ENCODE measurements around the gene NXPE3. TPM values are rescaled to one million over a fixed set of nuclear protein-coding genes. Genes with fewer than 3 reads are reported as not detected.

Gene NXPE3
- total RNA-seq, 4 donors from 2014 or later, result 2.2 to 5.8 (median 3.6) TPM

GRCh38 chr3:101838691-101839090 is 59.7 kb downstream of the NXPE3 start:
- no peak for TF ChIP-seq EP300 (IDR thresholded peaks at IDR 0.05)
- TF ChIP-seq CTCF (IDR thresholded peaks at IDR 0.05), result no peak
- H3K27ac ChIP-seq, result no peak overlapping the region
- no peaks in the 10 kb centered on the region for H3K9me3 ChIP-seq
- DNase-seq (ENCODE audit: low spot score in 2 of 2), result no peak
- peaks cover 15% of the 10 kb centered on the region for H3K4me1 ChIP-seq
- no peaks in the 10 kb centered on the region for H3K27me3 ChIP-seq
- WGBS, result 95% methylated on average over 2 of the region's 2 CpGs
- H3K4me3 ChIP-seq, result no peak overlapping the region
- no peaks in the 10 kb centered on the region for H3K36me3 ChIP-seq

DNA sequence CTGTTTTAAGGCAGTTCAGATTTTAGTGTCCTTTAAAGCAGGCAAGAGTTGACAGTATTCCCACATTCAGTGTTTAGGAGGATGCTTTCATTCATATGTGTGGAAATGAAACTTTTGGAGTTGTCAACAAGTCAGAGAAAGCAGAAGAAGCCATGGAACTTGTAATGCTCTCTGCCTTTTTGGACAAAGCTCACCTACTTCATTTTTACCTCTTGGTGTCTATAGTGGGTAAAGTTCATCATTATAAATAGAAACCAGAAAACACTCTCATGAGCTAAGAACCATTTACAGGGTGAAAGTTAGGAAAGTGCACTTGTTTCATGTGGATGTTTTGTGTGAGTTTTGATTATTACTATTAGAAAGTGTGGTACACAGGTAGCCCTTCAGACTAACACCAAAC is 61.1 kb downstream of the NXPE3 start:
- Histone ChIP-seq H3K4me3 (no peak overlapping the region), H3K27ac (no peak overlapping the region), H3K36me3 (no peaks in the 10 kb centered on the region), H3K4me1 (peaks cover 9% of the 10 kb centered on the region), H3K9me3 (no peaks in the 10 kb centered on the region), H3K27me3 (no peaks in the 10 kb centered on the region)
- DNase-seq (ENCODE audit: low spot score in 2 of 2), result no peak
- TF ChIP-seq EP300 (IDR thresholded peaks at IDR 0.05) (no peak), POLR2A (IDR thresholded peaks at IDR 0.05) (no peak), CTCF (IDR thresholded peaks at IDR 0.05) (no peak), POLR2AphosphoS5 (IDR thresholded peaks at IDR 0.05) (no peak)

DNA sequence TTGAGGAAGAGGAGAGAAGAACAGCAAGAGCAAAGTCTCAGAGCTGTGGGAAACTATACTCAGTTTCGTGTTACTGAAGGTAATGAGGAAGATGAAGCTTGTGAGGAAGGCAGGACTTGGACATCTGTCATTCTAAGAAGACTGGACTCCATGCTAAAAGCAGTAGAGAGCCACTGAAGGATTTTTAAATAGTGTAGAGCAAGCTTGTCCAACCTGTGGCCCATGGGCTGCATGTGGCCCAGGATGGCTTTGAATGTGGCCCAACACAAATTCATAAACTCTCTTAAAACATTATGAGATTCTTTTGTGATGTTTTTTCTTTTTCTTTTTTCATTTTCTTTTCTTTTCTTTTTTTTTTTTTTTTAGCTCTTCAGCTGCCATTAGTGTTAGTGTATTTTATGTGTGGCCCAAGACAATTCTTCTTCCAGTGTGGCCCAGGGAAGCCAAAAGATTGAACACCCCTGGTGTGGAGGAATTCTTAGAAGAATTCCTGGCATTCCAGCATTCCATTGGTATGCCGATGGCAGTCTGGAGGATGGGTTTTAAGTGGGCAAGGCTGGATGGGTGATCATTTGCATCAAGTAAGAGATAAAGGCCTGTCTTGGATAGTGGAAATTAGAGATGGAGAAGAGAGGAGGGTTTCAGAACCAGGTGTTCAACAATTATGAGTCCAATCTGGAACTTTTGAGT is 63.4 kb downstream of the NXPE3 start:
- no peak for TF ChIP-seq CTCF (IDR thresholded peaks at IDR 0.05)
- no peak for TF ChIP-seq EP300 (IDR thresholded peaks at IDR 0.05)
- TF ChIP-seq POLR2AphosphoS5 (IDR thresholded peaks at IDR 0.05), result no peak
- TF ChIP-seq POLR2A (IDR thresholded peaks at IDR 0.05), result no peak
- H3K4me1 ChIP-seq, result peaks cover 7% of the 10 kb centered on the region
- 82% methylated on average over 2 of the region's 2 CpGs for WGBS
- no peaks in the 10 kb centered on the region for H3K9me3 ChIP-seq
- no peak overlapping the region for H3K27ac ChIP-seq
- H3K4me3 ChIP-seq, result no peak overlapping the region
- no peaks in the 10 kb centered on the region for H3K27me3 ChIP-seq
- DNase-seq (ENCODE audit: low spot score in 2 of 2), result no peak
- no peaks in the 10 kb centered on the region for H3K36me3 ChIP-seq

DNA sequence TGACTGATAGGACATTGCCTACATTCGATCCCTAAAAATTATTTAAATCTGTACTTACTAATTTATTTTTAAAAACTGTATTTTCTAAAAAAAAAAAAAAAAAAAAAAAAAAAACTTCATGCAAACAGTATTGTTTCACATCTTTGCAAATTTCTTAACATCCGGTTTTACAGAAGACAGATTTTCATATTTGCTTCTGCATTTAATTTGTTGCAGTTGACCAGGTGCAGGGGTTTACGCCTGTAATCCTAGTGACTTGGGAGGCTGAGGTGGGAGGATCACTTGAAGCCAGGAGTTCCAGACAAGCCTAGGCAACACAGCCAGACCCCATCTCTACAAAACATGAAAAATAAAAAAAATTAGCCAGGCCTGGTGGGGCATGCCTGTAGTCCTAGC is 63.9 kb downstream of the NXPE3 start:
- Histone ChIP-seq H3K4me1 (peaks cover 7% of the 10 kb centered on the region), H3K27ac (no peak overlapping the region), H3K36me3 (no peaks in the 10 kb centered on the region), H3K9me3 (no peaks in the 10 kb centered on the region), H3K4me3 (no peak overlapping the region), H3K27me3 (no peaks in the 10 kb centered on the region)
- 95% methylated on average over 3 of the region's 3 CpGs for WGBS
- no peak for DNase-seq (ENCODE audit: low spot score in 2 of 2)
- no peak for TF ChIP-seq POLR2A (IDR thresholded peaks at IDR 0.05)

GRCh38 chr3:101845425-101845824 is 66.4 kb downstream of the NXPE3 start:
- H3K4me3 ChIP-seq, result no peak overlapping the region
- no peaks in the 10 kb centered on the region for H3K27me3 ChIP-seq
- H3K9me3 ChIP-seq, result no peaks in the 10 kb centered on the region
- DNase-seq (ENCODE audit: low spot score in 2 of 2), result no peak
- no peaks in the 10 kb centered on the region for H3K36me3 ChIP-seq
- no peak for TF ChIP-seq CTCF (IDR thresholded peaks at IDR 0.05)
- TF ChIP-seq EP300 (IDR thresholded peaks at IDR 0.05), result no peak
- TF ChIP-seq POLR2AphosphoS5 (IDR thresholded peaks at IDR 0.05), result no peak
- TF ChIP-seq POLR2A (IDR thresholded peaks at IDR 0.05), result no peak
- H3K27ac ChIP-seq, result no peak overlapping the region
- H3K4me1 ChIP-seq, result peaks cover 16% of the 10 kb centered on the region
- WGBS, result 95% methylated on average over 2 of the region's 2 CpGs

GRCh38 chr3:101846709-101847108 is 67.7 kb downstream of the NXPE3 start:
- no peak for DNase-seq (ENCODE audit: low spot score in 2 of 2)
- peaks cover 18% of the 10 kb centered on the region for H3K4me1 ChIP-seq
- no peak overlapping the region for H3K4me3 ChIP-seq
- H3K36me3 ChIP-seq, result no peaks in the 10 kb centered on the region
- no peaks in the 10 kb centered on the region for H3K9me3 ChIP-seq
- no peaks in the 10 kb centered on the region for H3K27me3 ChIP-seq
- H3K27ac ChIP-seq, result no peak overlapping the region
- TF ChIP-seq POLR2AphosphoS5 (IDR thresholded peaks at IDR 0.05) (no peak), CTCF (IDR thresholded peaks at IDR 0.05) (no peak), POLR2A (IDR thresholded peaks at IDR 0.05) (no peak), EP300 (IDR thresholded peaks at IDR 0.05) (no peak)
- WGBS, result 97% methylated on average over 2 of the region's 2 CpGs
